Measurements from ENCODE around the gene PNISR. TPM values are rescaled to one million over a fixed set of nuclear protein-coding genes. Genes with fewer than 3 reads are reported as not detected.

PNISR gene
- polyA plus RNA-seq, 1 experiment, result 19.0 TPM

DNA sequence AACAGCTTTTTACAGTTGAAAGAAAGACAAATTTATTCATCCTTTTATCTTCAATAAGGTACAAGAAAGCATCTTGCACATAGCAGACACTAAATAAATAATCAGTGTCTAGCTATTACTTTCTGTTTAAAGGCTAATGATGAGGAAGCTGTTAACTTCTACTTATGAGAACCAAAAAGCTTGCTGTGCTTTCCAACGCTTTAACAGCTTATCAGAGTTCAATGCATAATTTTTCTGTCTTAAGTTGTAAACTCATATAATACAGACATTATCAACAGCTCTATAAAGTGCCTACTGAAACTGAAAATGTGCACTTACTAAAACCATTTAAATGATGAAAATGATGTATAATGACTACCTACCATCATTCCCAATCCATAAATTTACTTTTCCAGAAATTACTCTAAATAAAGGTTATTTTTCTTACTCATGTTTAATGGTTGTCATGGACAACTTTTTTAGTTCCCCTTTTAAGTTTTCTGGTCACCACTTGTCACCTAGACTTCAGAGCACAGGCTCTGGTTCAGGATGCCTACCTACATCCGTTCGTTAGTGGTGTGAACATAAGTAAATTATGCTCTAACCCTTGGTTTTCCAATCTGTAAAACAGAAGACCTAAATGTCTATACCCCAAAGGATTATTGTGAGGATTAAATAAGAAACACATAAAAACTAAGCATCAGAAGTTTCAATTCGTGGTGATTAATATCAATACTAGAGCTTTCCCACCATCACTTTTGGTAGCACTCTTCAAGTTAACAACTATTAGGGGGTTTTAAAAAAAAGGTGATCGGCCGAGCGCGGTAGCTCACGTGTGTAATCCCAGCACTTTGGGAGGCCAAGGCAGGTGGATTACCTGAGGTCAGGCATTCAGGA lies 8.0 kb downstream of the PNISR start:
- H3K36me3 ChIP-seq (ENCODE audit: control insufficient read depth, insufficient read depth, low read length), result peaks cover under 1% of the 10 kb centered on the region; the same call in 1 of the 2 replicates
- H3K4me3 ChIP-seq (ENCODE audit: low read depth, low read length), result no peak overlapping the region
- TF ChIP-seq, protein P1, sequence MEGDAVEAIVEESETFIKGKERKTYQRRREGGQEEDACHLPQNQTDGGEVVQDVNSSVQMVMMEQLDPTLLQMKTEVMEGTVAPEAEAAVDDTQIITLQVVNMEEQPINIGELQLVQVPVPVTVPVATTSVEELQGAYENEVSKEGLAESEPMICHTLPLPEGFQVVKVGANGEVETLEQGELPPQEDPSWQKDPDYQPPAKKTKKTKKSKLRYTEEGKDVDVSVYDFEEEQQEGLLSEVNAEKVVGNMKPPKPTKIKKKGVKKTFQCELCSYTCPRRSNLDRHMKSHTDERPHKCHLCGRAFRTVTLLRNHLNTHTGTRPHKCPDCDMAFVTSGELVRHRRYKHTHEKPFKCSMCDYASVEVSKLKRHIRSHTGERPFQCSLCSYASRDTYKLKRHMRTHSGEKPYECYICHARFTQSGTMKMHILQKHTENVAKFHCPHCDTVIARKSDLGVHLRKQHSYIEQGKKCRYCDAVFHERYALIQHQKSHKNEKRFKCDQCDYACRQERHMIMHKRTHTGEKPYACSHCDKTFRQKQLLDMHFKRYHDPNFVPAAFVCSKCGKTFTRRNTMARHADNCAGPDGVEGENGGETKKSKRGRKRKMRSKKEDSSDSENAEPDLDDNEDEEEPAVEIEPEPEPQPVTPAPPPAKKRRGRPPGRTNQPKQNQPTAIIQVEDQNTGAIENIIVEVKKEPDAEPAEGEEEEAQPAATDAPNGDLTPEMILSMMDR (IDR thresholded peaks at IDR 0.05; ENCODE audit: insufficient read depth, low read depth, low read length), result no peak
- ChIA-PET CTCF (interaction anchor here (1.2 to 1.4 kb wide), 3 partner anchors 10 to 83 kb away, joined by 3 to 4 read pairs (median 3); no protein-coding TSS in a partner anchor), POLR2A (no interaction called here)
- DNase-seq (ENCODE audit: low read depth), result no peak
- H3K27me3 ChIP-seq (ENCODE audit: control insufficient read depth, insufficient read depth, low read length), result no peaks in the 10 kb centered on the region

DNA sequence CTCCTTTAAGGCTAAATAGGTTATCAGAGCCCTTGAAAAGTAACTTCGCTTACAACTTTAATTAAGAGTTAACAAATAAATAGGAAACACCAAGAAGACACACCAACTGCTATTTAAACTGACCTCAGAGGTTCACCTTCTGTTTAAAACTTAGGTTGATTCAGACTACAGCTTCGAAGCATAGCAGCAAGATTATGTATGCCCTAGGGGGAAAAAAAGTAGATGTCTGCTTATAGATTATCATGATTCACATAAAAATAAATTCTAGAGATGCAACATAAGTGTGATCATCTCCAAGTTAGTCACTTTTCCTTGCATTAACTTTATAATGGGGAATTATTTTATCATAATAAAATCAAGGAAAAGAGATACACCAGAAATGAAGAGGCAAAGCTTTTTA lies 8.9 kb downstream of the PNISR start:
- no peaks in the 10 kb centered on the region for H3K27me3 ChIP-seq (ENCODE audit: control insufficient read depth, insufficient read depth, low read length)
- CTCF ChIA-PET, result interaction anchor here (1.3 kb wide), 1 partner anchor 82 kb away, joined by 3 read pairs; no protein-coding TSS in a partner anchor
- no peak for DNase-seq (ENCODE audit: low read depth)
- H3K36me3 ChIP-seq (ENCODE audit: control insufficient read depth, insufficient read depth, low read length), result peaks cover 2% of the 10 kb centered on the region; the same call in 1 of the 2 replicates
- POLR2A ChIA-PET, result no interaction called here
- H3K4me3 ChIP-seq (ENCODE audit: low read depth, low read length), result no peak overlapping the region
- TF ChIP-seq, protein P1 (IDR thresholded peaks at IDR 0.05; ENCODE audit: insufficient read depth, low read depth, low read length), result no peak

DNA sequence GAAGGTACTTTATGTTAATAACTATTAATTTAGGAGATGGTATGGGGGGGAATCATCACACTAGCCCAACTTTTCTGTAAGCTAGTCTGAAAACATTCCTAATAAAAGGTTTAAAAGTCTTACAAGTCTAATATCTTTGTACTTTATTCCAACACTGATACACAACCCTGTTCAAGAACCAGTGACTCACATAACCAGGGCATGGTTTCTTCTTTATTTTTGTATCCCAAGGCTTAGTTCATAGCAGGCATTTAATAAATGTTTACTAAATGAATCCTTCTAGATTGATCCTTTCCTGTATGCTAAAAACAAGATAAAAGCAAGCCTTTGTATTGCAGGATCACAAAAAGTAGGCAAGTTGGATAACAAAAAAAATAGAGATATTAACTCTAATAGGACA lies 9.7 kb downstream of the PNISR start:
- Histone ChIP-seq H3K36me3 (ENCODE audit: control insufficient read depth, insufficient read depth, low read length) (peaks cover 2% of the 10 kb centered on the region; the same call in 1 of the 2 replicates), H3K27me3 (ENCODE audit: control insufficient read depth, insufficient read depth, low read length) (no peaks in the 10 kb centered on the region), H3K4me3 (ENCODE audit: low read depth, low read length) (no peak overlapping the region)
- no peak for DNase-seq (ENCODE audit: low read depth)
- ChIA-PET POLR2A (no interaction called here), CTCF (no interaction called here)
- TF ChIP-seq, protein P1 (IDR thresholded peaks at IDR 0.05; ENCODE audit: insufficient read depth, low read depth, low read length), result no peak

DNA sequence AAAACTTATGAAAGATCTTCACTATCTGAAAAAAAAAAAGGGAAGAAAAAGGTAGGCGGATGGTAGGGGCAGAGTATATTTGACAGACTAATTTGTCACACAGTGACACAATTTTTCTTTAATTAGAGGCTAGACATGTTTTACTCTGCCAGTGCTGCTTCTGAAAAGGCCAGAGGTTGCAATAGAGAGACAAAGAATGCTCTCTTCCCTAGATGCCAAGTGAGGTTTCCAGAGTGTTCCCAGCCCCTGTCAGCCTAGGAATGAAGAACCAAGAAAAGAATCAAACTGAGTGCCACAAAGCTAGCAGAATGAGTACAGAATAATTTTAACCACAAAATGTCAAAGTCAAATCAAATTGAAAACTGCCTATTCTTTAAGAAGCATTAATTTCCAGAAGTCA lies 13.0 kb downstream of the PNISR start:
- Histone ChIP-seq H3K36me3 (ENCODE audit: control insufficient read depth, insufficient read depth, low read length) (peaks cover 9% of the 10 kb centered on the region), H3K27me3 (ENCODE audit: control insufficient read depth, insufficient read depth, low read length) (no peaks in the 10 kb centered on the region), H3K4me3 (ENCODE audit: low read depth, low read length) (no peak overlapping the region)
- DNase-seq (ENCODE audit: low read depth), result no peak
- ChIA-PET POLR2A (no interaction called here), CTCF (interaction anchor here (0.7 kb wide), 1 partner anchor 23 kb away, joined by 3 read pairs; no protein-coding TSS in a partner anchor)
- TF ChIP-seq, protein P1 (IDR thresholded peaks at IDR 0.05; ENCODE audit: insufficient read depth, low read depth, low read length), result no peak

DNA sequence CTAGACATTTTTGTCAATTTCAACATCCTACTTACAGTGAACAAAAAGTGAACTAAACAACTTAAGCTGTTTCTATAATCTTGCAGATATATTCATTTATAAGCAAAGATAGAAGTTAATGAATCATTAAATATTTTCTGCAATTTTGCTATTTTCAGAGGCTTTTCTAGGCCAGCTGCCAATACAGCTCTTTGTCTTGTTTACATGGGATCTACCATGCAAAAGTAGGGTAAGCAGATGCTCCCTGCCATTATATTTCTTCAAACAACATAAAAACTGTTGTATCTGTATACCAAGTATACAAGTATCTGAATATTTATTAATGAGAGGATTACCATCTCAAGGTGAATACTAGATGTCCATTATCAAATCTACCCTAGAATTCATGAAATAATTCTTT lies 15.4 kb downstream of the PNISR start:
- DNase-seq (ENCODE audit: low read depth), result no peak
- Histone ChIP-seq H3K27me3 (ENCODE audit: control insufficient read depth, insufficient read depth, low read length) (no peaks in the 10 kb centered on the region), H3K4me3 (ENCODE audit: low read depth, low read length) (no peak overlapping the region), H3K36me3 (ENCODE audit: control insufficient read depth, insufficient read depth, low read length) (peaks cover 12% of the 10 kb centered on the region)
- ChIA-PET CTCF (interaction anchor here (1.5 kb wide), 1 partner anchor 9 kb away, joined by 4 read pairs; no protein-coding TSS in a partner anchor), POLR2A (no interaction called here)
- TF ChIP-seq, protein P1 (IDR thresholded peaks at IDR 0.05; ENCODE audit: insufficient read depth, low read depth, low read length), result no peak
